Activated CD4-positive, alpha-beta T cell treated with anti-CD3 and anti-CD28 coated beads, Interleukin-10, Interleukin-2, amounts not matched to agents 100 ng/mL and 50 ng/mL, durations not matched to agents 16 hours and 8 hours (primary cell): ENCODE measurements around the gene AAGAB.
"Not testable (repeated sequence)": the region's sequence is repeated elsewhere in the genome, so short reads cannot be mapped to it uniquely, and the experiment has no call there.

Experiments used
- DNase-seq: peaks from one replicate; pipeline ENCODE4 v3.0.0-alpha.2; 2020

The AAGAB gene, protein sequence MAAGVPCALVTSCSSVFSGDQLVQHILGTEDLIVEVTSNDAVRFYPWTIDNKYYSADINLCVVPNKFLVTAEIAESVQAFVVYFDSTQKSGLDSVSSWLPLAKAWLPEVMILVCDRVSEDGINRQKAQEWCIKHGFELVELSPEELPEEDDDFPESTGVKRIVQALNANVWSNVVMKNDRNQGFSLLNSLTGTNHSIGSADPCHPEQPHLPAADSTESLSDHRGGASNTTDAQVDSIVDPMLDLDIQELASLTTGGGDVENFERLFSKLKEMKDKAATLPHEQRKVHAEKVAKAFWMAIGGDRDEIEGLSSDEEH

DNA sequence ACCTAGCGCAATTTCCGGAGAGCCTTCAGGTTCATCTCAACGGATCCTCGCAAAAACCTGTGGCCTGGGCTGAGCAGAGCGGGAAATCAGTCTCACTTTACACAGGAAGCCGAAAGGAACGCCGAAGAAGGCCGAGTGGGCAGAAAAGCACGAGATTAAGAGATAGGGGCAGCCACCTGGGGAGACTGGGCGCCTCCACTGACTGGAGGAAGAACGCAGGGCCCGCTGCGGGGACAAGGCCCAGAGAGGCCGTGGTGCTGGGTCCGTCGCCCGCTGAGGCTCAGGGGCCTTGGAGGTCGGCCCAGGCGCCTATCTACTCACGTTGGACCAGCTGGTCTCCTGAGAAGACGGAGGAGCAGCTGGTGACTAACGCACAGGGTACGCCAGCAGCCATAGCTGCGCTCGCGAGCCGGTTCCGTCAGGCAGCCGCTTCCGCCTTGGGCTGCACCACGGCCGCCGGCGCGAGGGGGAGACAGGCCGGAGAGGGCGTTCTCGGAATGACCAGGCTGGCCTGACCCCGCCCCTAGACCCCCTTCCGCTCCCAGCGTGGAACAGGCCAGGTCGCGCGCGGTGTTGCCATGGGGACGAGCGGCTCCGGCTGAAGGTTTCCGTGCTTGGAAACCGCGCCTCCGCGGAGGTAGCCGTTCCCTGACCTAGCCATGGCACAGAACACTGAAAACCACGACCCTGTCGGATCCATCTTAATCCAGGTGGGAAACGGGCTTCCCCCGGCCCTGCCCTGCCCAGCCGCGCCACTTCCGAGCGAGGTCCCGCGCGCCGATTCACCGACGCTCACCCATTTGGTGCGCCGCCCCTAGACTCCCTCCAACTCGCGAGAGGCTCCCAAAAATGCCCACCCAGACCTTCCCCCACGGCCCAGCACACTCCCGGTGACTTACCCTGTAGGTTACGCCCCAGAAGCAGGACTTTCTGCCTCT is at the start of gene AAGAB, which contains the start of gene IQCH:
Gene AAGAB, minus strand, starts transcription at position 424 of the 938 bp plus-strand sequence. Its CDS starts 30 bp downstream, at position 394.
Gene IQCH, plus strand, starts transcription at position 549 of the 938 bp plus-strand sequence. Its CDS starts 111 bp downstream, at position 660.
- DNase-seq = peak; percentile 99

GRCh38 chr15:67303490-67304363 is 49.3 kb upstream of the AAGAB start:
- peak; percentile 58 for DNase-seq

GRCh38 chr15:67300266-67301025 is 46.0 kb upstream of the AAGAB start:
- DNase-seq = peak; percentile 49

DNA sequence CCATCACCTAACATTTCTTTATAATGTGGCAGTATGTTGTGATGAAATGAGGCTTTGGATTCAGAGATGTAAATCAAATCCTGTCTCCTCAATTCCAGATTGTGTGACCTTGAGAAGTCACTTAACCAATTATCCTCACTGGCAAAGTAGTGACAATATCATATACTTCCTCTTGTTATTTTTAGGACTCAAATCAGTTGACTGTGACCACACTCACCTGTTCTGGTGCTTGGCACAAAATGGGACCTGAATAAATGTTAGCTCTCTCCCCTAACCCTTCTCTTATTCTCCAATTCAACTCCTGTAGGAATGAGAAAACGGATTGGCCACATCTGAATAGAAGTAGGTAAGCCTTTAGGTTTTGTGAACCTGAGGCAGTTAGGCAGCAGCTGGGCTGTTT is 42.2 kb upstream of the AAGAB start:
- DNase-seq = no peak

DNA sequence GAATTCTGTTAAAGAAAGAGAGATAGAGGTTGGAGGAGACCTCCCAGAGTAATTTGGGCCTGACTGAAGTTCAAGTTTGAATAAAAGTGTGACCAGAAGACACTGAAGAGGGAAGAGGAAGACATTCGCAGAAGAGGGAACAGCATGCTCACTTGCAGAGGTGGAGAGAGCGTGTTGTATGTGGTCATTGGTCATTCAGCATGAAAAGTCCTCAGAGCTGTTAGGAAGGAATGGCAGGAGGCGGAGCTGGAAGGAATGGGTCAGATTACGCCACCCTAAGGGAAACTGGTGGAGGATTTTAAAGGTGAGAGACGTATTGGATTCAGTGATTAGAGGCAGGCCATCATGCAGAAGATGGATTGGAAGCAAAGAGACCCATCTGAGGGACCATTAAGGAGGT is 41.7 kb upstream of the AAGAB start:
- no peak for DNase-seq

DNA sequence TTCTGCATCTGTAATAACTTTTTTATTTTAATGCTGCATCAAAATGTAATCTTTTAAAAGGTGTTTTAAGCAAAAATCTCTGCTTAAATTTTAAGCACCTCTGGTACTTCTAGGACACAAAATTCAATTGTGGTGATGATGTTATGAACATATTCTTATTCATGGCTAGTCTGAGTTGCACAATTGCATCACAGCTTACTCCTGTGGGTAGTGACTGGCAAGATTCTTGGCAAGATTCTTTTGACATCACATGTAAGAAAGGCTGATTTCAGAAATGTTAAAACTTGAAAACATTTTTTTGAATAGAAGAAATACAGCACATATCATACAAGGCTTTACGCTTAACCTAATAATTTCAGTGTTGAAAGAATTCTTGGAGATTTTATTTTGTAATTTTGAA is 35.9 kb upstream of the AAGAB start:
- no peak for DNase-seq

DNA sequence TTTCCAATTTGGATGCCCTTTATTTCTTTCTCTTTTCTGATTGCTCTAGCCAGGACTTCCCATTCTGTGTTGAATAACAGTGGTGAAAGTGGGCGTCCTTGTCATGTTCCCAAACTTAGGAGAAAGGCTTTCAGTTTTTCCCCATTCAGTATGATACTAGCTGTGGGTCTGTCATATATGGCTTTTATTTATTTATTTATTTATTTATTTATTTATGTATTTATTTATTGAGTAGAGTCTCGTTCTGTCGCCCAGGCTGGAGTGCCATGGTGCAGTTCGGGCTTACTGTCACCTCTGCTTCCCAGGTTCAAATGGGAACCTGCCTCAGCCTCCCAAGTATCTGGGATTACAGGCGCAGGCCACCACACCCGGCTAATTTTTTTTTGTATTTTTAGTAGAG is 31.9 kb upstream of the AAGAB start:
- DNase-seq = not testable (repeated sequence)

DNA sequence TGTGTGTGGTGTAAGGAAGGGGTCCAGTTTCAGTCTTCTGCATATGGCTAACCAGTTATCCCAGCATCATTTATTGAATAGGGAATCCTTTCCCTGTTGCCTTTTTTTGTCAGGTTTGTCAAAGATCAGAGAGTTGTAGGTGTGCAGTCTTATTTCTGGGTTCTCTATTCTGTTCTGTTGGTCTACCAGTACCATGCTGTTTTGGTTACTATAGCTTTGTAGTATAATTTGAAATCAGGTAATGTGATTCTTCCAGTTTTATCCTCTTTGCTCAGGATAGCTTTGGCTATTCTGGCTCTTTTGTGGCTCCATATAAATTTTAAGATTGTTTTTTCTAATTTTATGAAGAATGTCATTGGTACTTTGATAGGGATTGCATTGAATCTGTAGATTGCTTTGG is 31.2 kb upstream of the AAGAB start:
- not testable (repeated sequence) for DNase-seq

DNA sequence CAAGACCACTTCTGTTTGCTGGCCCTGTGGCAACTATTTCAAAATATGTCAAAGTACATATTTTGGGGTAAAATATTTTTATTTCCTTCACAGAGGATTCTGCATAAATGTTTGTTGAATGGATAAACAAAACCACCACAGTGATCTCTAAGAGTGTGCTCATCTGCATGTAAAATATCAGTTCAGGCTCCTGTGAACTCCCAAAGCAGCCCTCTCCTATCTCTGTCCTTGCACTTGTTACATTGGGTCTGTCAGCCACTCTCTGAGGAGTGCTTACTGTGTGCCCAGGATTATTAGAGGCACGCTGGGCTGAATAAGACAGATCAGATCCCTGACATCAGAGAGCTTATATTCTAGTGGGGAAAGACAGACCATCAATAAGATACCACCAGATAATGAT is 27.3 kb upstream of the AAGAB start:
- DNase-seq = no peak

DNA sequence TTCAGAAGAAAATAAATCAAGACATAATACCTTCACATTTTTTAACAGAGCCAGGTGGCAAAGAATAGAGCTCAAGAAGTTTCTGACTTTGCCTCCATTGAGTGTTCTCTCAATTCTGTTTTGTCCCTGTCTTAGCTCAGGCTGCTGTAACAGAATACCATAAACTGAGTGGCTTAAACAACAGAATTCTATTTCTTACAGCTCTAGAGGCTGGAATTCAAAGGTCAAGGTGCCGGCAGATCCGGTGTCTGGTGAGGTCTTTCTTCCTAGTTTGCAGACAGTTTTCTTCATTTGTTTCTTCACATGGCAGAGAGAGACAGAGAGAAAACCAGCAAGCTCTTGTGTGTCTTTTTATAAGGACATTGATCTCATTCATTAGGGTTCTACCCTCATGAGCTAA is 25.8 kb upstream of the AAGAB start:
- no peak for DNase-seq

- no peak for DNase-seq
Observed at GRCh38 chr15:67276666-67277065, 22.2 kb upstream of the AAGAB start.

GRCh38 chr15:67274236-67274635 is 19.8 kb upstream of the AAGAB start:
- DNase-seq = no peak

- no peak for DNase-seq
Observed at GRCh38 chr15:67267951-67268941, 13.8 kb upstream of the AAGAB start.

- no peak for DNase-seq
Observed at GRCh38 chr15:67267440-67267839, 13.0 kb upstream of the AAGAB start.

DNA sequence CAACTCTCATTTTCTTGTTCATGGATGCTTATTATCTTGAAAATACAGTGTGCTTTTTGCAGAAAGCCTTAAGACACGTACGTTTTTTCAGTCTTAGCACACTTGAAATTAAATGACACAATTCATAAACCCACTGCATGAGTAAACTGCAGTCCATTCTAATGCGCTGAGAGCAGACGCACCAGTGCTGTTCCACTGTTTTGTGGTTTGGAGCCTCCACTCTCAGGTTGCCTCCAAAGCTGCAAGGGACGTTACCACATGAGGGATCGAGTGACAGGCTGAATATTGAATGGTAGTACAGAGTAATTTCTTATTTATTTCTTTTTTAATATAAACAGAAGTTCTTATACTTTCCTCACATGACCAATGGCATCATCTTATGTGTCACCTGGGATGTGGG is 12.4 kb upstream of the AAGAB start:
- no peak for DNase-seq

- DNase-seq = no peak
Observed at GRCh38 chr15:67259806-67260205, 5.3 kb upstream of the AAGAB start.

- no peak for DNase-seq
Observed at GRCh38 chr15:67259379-67259778, 4.9 kb upstream of the AAGAB start.

GRCh38 chr15:67258412-67258811 is 4.0 kb upstream of the AAGAB start:
- not testable (repeated sequence) for DNase-seq

DNA sequence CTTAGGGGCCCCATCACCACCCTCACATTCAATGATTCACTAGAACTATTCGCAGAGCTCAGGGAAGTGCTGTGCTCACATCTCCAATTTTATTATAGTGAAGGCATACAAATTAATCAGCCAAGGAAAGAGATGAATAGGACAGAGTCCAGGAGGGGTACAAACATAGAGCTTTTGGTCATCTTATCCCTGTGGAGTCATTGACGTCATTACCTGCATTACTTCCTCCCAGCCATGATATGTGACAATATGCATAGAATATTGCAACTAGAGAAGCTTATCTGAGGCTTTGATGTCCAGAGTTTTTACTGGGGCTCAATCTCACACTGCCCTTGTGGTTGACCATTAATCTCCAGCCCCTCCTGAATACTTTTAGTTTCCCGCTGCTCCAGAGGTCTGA is 1.6 kb upstream of the AAGAB start:
- DNase-seq = no peak

GRCh38 chr15:67253549-67254237 is 768 bp downstream of the AAGAB start:
- no peak for DNase-seq
